Neural cell (in vitro differentiated cells): Measurements from ENCODE around the gene DHRS4L2.
"Not testable (repeated sequence)": the region's sequence is repeated elsewhere in the genome, so short reads cannot be mapped to it uniquely, and the experiment has no call there.

ENCODE experiments used
- EZH2 ChIP-seq: fragments of 200-600, 300-800 bp; shearing (Covaris generic), sonication (generic); IDR thresholded peaks from 2 replicates; pipeline ENCODE4 v1.6.1; 2014; ENCODE audit warnings: antibody characterized with exemption, low read length, borderline replicate concordance, mild to moderate bottlenecking; ENCODE audit not compliant: insufficient read depth, poor library complexity, severe bottlenecking
- POLR2AphosphoS5 ChIP-seq: IDR thresholded peaks from 2 replicates; pipeline ENCODE4 v1.6.1; 2012
- RAD21 ChIP-seq: fragments of 450-650 bp; conservative IDR thresholded peaks from 2 replicates; pipeline ENCODE4 v1.6.1; 2014; ENCODE audit warnings: antibody characterized with exemption, mild to moderate bottlenecking, moderate library complexity
- REST ChIP-seq: IDR thresholded peaks from 2 replicates; pipeline ENCODE4 v1.6.1; 2012; ENCODE audit warnings: borderline replicate concordance
- TAF1 ChIP-seq: IDR thresholded peaks from 2 replicates; pipeline ENCODE4 v1.6.1; 2012; ENCODE audit warnings: low read depth
- TF ChIP-seq, protein P1 (sequence below): fragments of 450-650 bp; IDR thresholded peaks from 2 replicates; pipeline ENCODE4 v1.5.1; 2014; ENCODE audit warnings: antibody characterized with exemption, mild to moderate bottlenecking, moderate library complexity; ENCODE audit not compliant: poor library complexity, severe bottlenecking

- TF ChIP-seq POLR2AphosphoS5, TAF1, EZH2, REST, RAD21: not testable (repeated sequence)
- TF ChIP-seq, protein P1, sequence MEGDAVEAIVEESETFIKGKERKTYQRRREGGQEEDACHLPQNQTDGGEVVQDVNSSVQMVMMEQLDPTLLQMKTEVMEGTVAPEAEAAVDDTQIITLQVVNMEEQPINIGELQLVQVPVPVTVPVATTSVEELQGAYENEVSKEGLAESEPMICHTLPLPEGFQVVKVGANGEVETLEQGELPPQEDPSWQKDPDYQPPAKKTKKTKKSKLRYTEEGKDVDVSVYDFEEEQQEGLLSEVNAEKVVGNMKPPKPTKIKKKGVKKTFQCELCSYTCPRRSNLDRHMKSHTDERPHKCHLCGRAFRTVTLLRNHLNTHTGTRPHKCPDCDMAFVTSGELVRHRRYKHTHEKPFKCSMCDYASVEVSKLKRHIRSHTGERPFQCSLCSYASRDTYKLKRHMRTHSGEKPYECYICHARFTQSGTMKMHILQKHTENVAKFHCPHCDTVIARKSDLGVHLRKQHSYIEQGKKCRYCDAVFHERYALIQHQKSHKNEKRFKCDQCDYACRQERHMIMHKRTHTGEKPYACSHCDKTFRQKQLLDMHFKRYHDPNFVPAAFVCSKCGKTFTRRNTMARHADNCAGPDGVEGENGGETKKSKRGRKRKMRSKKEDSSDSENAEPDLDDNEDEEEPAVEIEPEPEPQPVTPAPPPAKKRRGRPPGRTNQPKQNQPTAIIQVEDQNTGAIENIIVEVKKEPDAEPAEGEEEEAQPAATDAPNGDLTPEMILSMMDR: not testable (repeated sequence)
Observed at GRCh38 chr14:24031331-24031730, 42.6 kb downstream of the DHRS4L2 start.
